Aorta (tissue), 5 donors: ENCODE measurements around the gene ADRM1. TPM values are rescaled to one million over a fixed set of nuclear protein-coding genes. Genes with fewer than 3 reads are reported as not detected.

ENCODE experiments used
- ATAC-seq: fragments of 200-7000 bp; cut with Tn5 transposase; one replicate; pipeline ENCODE4 v1.9.1; 2022; ENCODE audit warnings: moderate library complexity; ENCODE audit not compliant: low FRiP score
- DNase-seq, 2 donors: peaks; one replicate each; pipeline ENCODE4 v3.0.0-alpha.2; 2020
- H3K27ac ChIP-seq, 2 donors: one replicate each; pipeline ENCODE4 v1.5.1; 2013; ENCODE audit warnings: low read length in 2 of 2, mild to moderate bottlenecking in 2 of 2, moderate library complexity in 2 of 2, control low read depth in 1 of 2, inconsistent platforms in 1 of 2, low read depth in 1 of 2
- H3K27me3 ChIP-seq, 2 donors: one replicate each; pipeline ENCODE4 v1.6.1; 2013; ENCODE audit warnings: control low read depth in 1 of 2, low read length in 1 of 2, mild to moderate bottlenecking in 1 of 2, moderate library complexity in 1 of 2; ENCODE audit not compliant: insufficient read depth in 2 of 2, control insufficient read depth in 1 of 2
- H3K36me3 ChIP-seq, 2 donors: one replicate each; pipeline ENCODE4 v1.6.1; 2013; ENCODE audit warnings: control low read depth in 1 of 2, low read length in 1 of 2, mild to moderate bottlenecking in 1 of 2; ENCODE audit not compliant: insufficient read depth in 2 of 2, control insufficient read depth in 1 of 2
- H3K4me1 ChIP-seq, 2 donors: one replicate each; pipeline ENCODE4 v1.6.1; 2013; ENCODE audit warnings: low read length in 2 of 2, control low read depth in 1 of 2, mild to moderate bottlenecking in 1 of 2, moderate library complexity in 1 of 2; ENCODE audit not compliant: insufficient read depth in 2 of 2, control insufficient read depth in 1 of 2
- H3K4me3 ChIP-seq, 2 donors: one replicate each; pipeline ENCODE4 v1.5.1; 2013; ENCODE audit warnings: low read length in 2 of 2, control low read depth in 1 of 2, mild to moderate bottlenecking in 1 of 2
- H3K9me3 ChIP-seq: one replicate; pipeline ENCODE4 v1.6.1; 2013; ENCODE audit warnings: mild to moderate bottlenecking, low read length; ENCODE audit not compliant: control insufficient read depth
- WGBS, 2 donors: extraction: QIAGEN DNeasy Blood & Tissue Kit; methylation state at CpG; one replicate each; pipeline ENCODE4 v1.1.7; 2013; 5-methylcytosine and 5-hydroxymethylcytosine counted together
- intact Hi-C, 2 donors: fragments of 100-400 bp; cut with DNase I; formaldehyde crosslinking; loops; one replicate each; pipeline versions ENCODE4 v1.14.2 to v1.15.0; 2022
- polyA plus RNA-seq, 2 donors: library from polyadenylated mRNA; stranded (reverse); fragments of 200-250 nt; gene quantifications; one replicate each; pipeline ENCODE4 v1.2.3, GENCODE V29; 2013
- total RNA-seq, 2 donors: library from RNA; stranded (reverse); fragmentation: NEBNext Ultra II Directional; extraction: Animal tissue kit (Norgen Biotek cat#: 25700); gene quantifications; one replicate each; pipeline ENCODE4 v1.2.1, GENCODE V29; 2021
- donor health status: healthy with polysubstance abuse.
- donor health status: Bipolar disorder and iron deficiency.
- donor health status: DM: no; HTN: no; CAD: no.
- donor health status: DM: no; HTN: no; CAD: no.
- donor health status: DM: yes; HTN: yes; CAD: no.

ADRM1 gene
- total and polyA plus RNA-seq, 4 donors: 41.4 to 80.9 (median 58.9) TPM

- H3K27ac ChIP-seq: no peak overlapping the region
- H3K9me3 ChIP-seq: no peaks in the 10 kb centered on the region
- H3K4me3 ChIP-seq: no peak overlapping the region
- no peaks in the 10 kb centered on the region for H3K4me1 ChIP-seq
- ATAC-seq: no peak
- no peaks in the 10 kb centered on the region for H3K27me3 ChIP-seq
- intact Hi-C loops: no loop called here
- no peak for DNase-seq
- H3K36me3 ChIP-seq: peaks cover 0 to 30% of the 10 kb centered on the region in 2 donors
- 88 to 91% methylated on average over 30 to 34 of the region's 34 CpGs for WGBS, 2 donors
Observed at GRCh38 chr20:62332989-62333819, 30.4 kb downstream of the ADRM1 start.

- ATAC-seq (no peak), DNase-seq (no peak)
- Histone ChIP-seq H3K9me3 (no peaks in the 10 kb centered on the region), H3K4me3 (no peak overlapping the region), H3K27me3 (no peaks in the 10 kb centered on the region), H3K4me1 (no peaks in the 10 kb centered on the region), H3K36me3 (peaks cover 0 to 31% of the 10 kb centered on the region in 2 donors), H3K27ac (no peak overlapping the region)
- WGBS, 2 donors: 80 to 81% methylated on average over 32 to 37 of the region's 37 CpGs
- intact Hi-C loops: no loop called here
Observed at GRCh38 chr20:62333820-62334595, 31.2 kb downstream of the ADRM1 start.

- no peaks in the 10 kb centered on the region for H3K4me1 ChIP-seq
- ATAC-seq (no peak), DNase-seq (no peak)
- no peak overlapping the region for H3K4me3 ChIP-seq
- H3K27ac ChIP-seq: no peak overlapping the region
- peaks cover under 1 to 29% of the 10 kb centered on the region in 2 donors for H3K36me3 ChIP-seq
- no peaks in the 10 kb centered on the region for H3K27me3 ChIP-seq
- 85% methylated on average over 11 to 13 of the region's 13 CpGs for WGBS, 2 donors
- intact Hi-C loops: no loop called here
- H3K9me3 ChIP-seq: no peaks in the 10 kb centered on the region
Observed at GRCh38 chr20:62334881-62335280, 32.1 kb downstream of the ADRM1 start.

- Histone ChIP-seq H3K36me3 (peaks cover 2 to 27% of the 10 kb centered on the region in 2 donors), H3K9me3 (no peaks in the 10 kb centered on the region), H3K27me3 (no peaks in the 10 kb centered on the region), H3K4me3 (no peak overlapping the region), H3K4me1 (no peaks in the 10 kb centered on the region), H3K27ac (no peak overlapping the region)
- whole genome bisulfite sequencing, 2 donors: 93% methylated on average over 6 of the region's 6 CpGs
- ATAC-seq (no peak), DNase-seq (no peak)
- intact Hi-C loops: no loop called here
Observed at GRCh38 chr20:62335532-62335931, 32.7 kb downstream of the ADRM1 start.

GRCh38 chr20:62336329-62336728, 33.5 kb downstream of the ADRM1 start:
- intact Hi-C loops: no loop called here

GRCh38 chr20:62336775-62337557, 34.2 kb downstream of the ADRM1 start:
- Histone ChIP-seq H3K4me1 (no peaks in the 10 kb centered on the region), H3K27me3 (no peaks in the 10 kb centered on the region), H3K9me3 (no peaks in the 10 kb centered on the region), H3K4me3 (no peak overlapping the region), H3K36me3 (peaks cover 2 to 27% of the 10 kb centered on the region in 2 donors), H3K27ac (no peak overlapping the region)
- WGBS, 2 donors: 90 to 92% methylated on average over 53 of the region's 53 CpGs
- ATAC-seq (no peak), DNase-seq (no peak)
- intact Hi-C loops: no loop called here

More at GRCh38 chr20:62336329-62336728, 33.5 kb downstream of the ADRM1 start:
- H3K4me1 ChIP-seq: no peaks in the 10 kb centered on the region
- 79 to 82% methylated on average over 11 of the region's 11 CpGs for WGBS, 2 donors
- H3K27ac ChIP-seq: no peak overlapping the region
- DNase-seq: no peak
- H3K27me3 ChIP-seq: no peaks in the 10 kb centered on the region
- peaks cover 2 to 27% of the 10 kb centered on the region in 2 donors for H3K36me3 ChIP-seq
- no peak for ATAC-seq
- H3K4me3 ChIP-seq: no peak overlapping the region
- no peaks in the 10 kb centered on the region for H3K9me3 ChIP-seq

- Histone ChIP-seq H3K9me3 (no peaks in the 10 kb centered on the region), H3K36me3 (peaks cover 2 to 27% of the 10 kb centered on the region in 2 donors), H3K27ac (no peak overlapping the region), H3K4me3 (no peak overlapping the region), H3K4me1 (no peaks in the 10 kb centered on the region), H3K27me3 (no peaks in the 10 kb centered on the region)
- WGBS, 2 donors: 87 to 90% methylated on average over 32 to 34 of the region's 34 CpGs
- intact Hi-C loops: no loop called here
- DNase-seq (no peak), ATAC-seq (no peak)
Observed at GRCh38 chr20:62337558-62338293, 34.9 kb downstream of the ADRM1 start.

- Histone ChIP-seq H3K9me3 (no peaks in the 10 kb centered on the region), H3K4me1 (no peaks in the 10 kb centered on the region), H3K36me3 (peaks cover 2 to 24% of the 10 kb centered on the region in 2 donors), H3K27ac (no peak overlapping the region), H3K27me3 (no peaks in the 10 kb centered on the region), H3K4me3 (no peak overlapping the region)
- 93 to 95% methylated on average over 15 to 16 of the region's 16 CpGs for WGBS, 2 donors
- intact Hi-C loops: no loop called here
- ATAC-seq: no peak
- no peak for DNase-seq
Observed at GRCh38 chr20:62338294-62338620, 35.5 kb downstream of the ADRM1 start.
